Raji (cell line): ENCODE data around the gene NODAL.

ENCODE experiments used
- POLR2A ChIP-seq: IDR thresholded peaks from 2 replicates; pipeline ENCODE4 v1.6.1; 2011; ENCODE audit warnings: low read depth, low read length, control low read depth; ENCODE audit not compliant: insufficient read depth

Gene NODAL

DNA sequence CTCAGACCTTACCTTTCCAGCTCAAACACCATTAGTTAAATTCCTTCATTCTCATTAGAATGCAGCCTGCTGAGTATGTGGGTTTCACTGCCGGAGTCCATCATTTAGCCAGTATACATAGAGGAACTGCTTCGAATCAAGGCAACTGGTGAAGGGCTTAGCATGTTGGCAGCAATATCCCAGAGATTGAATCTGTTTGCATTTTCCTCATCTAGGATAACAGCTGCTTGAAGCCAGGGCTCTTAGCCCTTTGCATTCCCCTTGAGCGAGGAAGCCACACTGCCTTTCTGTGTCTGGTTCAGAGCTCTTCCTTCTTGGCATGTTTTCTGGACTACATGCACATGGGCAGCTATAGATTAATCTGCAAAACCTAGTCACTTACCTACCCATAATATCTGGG is 14.7 kb downstream of the NODAL start:
- TF ChIP-seq POLR2A, result no peak

DNA sequence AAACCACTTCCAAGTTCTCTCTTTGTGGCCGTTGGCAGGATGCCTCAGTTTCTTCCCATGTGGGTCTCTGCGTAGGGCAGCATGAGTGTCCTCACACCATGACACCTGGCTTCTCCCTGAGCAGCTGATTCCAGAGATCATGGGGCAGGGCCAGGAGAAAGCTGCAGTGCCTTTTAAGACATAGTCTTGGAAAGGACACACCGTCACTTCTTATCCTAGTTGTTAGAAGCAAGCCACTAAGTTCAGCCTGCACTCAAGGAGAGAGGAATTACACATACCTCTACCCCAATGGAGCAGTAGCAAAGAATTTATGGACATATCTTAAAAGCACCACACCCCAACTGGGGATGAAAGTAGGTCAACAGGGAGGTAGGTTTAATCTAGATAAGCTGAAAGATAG is 16.4 kb downstream of the NODAL start:
- TF ChIP-seq POLR2A, result no peak

DNA sequence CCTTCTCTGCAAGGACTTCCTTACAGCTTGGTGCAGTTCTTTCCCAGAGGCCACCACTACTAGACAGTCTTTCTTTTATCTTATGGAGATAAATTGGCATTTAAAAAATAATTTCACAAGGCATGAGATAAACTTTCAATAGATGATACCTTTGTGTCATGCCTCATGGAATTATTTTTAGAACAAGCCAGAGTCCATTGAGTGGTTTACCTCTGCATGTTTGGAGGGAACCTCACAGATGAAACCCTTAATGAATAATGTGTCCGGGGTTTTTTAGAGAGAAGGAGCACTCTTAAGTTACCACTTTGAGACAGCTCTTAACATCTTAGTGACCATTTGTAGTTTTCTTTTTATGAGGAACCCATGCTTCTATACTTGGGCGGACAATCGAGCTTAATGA is 17.2 kb downstream of the NODAL start:
- no peak for TF ChIP-seq POLR2A

DNA sequence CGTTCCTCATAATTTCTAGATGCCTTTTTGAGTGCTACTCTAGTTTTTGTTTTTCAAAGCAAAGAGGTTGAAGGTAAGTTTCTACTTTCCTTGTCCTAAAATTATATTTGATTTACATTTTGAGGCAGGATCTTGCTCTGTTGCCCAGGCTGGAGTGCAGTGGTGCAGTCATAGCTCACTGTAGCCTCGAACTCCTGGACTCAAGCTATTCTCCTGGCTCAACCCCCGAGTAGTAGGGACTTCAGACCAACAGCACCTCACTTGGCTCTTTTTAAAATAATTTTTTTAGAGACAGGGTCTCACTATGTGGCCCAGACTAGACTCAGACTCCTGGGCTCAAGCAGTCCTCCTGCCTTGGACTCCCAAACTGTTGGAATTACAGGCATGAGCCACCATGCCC is 22.8 kb downstream of the NODAL start:
- no peak for TF ChIP-seq POLR2A

DNA sequence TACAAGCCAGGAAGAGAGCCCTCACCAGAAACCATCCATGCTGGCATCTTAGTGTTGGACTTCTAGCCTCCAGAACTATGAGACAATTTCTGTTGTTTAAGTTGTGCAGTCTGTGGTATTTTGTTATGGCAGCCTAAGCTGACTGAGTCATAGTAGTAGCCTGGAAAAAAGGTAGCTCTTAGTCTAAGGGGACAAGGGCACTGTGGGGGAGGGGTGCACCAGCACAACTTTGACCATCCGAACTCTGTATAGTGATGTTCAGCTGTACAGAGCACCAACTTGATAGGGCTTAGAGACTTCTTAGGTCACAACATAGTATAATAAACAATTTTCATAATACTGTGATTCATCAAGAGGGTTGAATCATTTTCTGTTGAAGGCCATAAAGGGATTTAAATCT is 23.3 kb downstream of the NODAL start:
- no peak for TF ChIP-seq POLR2A

DNA sequence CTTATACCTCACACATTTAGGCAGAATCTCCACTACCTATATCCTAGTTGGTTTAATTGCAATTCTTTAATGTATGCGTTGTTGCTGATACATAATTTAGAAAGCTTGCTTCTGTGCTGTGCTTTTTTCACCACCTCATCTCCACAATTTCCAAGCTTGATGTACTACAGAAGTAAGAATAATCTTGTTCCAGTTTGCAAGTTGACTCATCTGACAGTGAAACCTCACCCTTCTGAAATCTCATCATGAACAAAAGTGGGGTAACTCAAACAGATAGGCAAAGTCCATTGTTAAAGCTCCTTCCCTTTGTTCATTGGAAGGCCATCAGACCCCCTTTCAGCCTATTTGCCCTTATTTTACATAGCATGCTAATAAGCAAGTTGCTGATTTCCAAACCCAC is 23.9 kb downstream of the NODAL start:
- no peak for TF ChIP-seq POLR2A

DNA sequence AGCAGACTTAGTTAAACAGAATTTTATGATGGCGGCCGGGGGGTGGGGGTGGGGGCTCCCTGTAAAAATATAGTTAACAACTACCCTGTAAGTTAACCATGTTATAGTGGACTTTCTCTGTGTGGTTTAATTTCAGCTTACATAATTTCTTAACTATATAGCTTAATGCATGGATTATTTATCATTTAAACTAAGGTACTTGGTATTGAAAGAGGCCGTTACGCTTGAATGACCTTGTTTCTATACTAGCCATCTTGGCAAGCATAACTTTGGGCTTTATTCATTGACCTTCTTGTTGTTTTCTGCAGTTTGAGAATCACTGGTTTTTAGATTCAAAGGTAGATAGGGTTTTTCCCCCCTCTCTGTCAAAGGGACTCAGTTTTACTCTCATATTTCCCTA is 29.1 kb downstream of the NODAL start:
- no peak for TF ChIP-seq POLR2A

DNA sequence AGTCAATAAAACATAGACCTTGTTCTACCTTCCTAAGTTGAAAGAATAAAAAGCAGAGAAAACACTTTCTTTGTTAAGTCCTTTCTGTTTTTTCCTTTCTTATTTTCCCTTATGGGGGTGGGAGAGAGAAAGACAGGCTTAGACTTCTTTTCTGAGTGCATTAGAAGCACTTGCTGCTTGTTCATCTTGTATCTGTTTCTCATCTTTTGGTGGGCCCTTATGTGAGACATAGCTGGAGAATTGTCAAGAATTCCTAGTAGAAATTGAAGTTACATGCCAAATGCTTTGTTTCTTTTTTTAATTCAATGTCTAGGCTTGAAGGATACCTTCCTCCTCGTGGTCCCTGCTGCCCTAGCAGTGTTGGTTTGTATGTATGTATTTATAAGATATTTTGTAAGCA is 30.9 kb downstream of the NODAL start:
- no peak for TF ChIP-seq POLR2A

DNA sequence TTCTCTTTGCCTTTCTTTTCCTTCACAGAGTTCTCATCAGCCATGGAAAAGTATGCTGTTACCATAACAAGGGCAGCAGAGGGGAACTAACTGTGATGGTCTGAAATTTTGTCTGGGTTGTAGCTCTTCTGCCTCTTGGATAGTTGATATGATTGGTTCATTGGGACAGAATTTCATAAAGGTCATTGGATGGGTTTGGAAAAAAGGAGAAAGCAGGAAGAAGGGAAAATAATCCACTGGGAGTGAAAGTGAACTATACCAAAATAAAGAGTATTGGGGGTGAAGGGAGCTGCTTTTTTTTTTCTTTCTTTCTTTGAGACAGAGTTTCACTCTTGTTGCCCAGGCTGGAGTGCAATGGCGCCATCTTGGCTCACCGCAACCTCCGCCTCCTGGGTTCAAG is 31.7 kb downstream of the NODAL start:
- TF ChIP-seq POLR2A, result no peak

DNA sequence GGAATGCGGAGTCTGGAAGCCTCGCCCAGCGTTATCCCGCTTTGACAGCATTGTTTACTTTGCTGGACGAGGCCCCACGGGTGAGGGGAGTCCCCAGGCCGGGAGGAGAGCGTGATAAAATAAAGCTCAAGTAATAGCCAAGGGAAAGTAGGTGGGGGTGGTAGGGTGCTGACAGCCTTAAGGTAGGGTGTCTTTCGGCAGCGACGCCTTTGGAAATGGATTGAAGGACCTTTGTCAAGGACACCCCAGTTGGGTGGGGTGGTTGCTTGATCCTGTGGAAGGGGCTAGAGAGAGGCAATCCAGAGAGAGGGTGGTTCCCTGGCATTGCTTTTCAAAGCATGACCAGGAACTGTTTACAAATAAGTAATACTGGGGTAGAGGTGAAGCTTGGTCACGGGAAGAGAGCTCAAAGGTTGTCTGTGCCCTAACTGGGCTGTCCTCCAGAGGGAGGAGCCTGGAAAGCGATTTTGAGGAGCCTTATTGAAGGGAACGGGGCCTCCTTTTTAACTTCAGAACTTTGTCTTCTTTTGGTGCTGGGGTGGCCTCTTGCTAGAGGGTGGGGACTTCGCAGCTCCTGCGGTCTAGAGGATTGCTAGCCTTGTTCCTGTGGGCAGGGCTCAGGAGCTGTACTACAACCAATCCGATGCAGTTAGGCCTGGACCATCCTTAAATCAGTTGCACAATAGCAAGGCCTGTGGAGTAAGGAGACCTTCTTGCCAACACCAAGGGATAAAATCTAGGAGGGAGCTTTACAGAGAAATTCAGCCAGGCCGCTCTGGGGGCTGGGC is 36.2 kb downstream of the NODAL start:
- no peak for TF ChIP-seq POLR2A

DNA sequence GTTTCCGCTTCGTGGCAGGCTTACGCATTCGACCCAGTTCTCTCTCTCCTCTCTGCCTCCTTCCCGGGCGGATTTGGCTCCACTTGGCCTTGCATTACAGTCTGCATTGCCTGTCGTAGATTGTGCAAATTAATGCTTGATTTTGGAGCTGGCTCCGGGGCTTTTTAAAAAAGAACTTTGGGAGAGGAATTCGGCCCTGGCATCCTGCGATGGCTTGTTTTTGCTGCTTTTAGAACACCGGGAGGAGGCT is 36.8 kb downstream of the NODAL start:
- TF ChIP-seq POLR2A, result no peak

DNA sequence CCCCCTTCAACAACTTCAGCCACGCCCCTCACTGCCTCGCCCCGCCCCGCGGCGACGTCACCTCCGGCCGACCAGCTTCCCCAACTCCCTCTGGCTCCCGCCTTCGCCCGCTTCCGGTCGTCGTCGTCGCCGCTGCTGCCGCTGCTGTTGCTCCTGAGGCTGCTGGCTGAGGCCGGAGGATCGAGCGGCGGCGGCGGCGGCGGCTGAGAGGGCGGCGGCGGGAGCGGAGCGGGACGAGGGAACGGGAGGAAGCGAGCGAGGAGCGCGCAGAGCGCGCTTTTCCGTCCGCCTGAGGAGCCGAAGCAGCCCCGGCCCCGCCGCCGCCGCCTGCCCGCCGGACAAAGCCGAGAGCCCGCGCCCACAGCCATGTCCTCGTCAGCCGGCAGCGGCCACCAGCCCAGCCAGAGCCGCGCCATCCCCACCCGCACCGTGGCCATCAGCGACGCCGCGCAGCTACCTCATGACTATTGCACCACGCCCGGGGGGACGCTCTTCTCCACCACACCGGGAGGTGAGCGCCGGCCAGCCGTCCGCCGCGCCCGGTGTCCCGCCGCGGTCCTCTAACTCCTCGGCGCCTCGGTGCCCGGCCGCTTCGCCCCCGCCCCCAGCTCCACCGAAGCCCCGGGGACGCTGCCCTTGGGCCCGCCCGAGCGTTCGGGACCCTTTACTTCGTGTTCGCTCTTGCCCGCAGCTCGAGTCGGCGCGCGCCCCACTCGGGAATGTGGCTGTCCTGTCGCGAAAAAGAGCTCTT is 37.3 kb downstream of the NODAL start, which contains the start of gene EIF4EBP2:
TSS of gene EIF4EBP2 (plus strand) at position 110 of the 751 bp plus-strand sequence. CDS start at position 367, 257 bp downstream.
- peak; percentile 49 for TF ChIP-seq POLR2A

DNA sequence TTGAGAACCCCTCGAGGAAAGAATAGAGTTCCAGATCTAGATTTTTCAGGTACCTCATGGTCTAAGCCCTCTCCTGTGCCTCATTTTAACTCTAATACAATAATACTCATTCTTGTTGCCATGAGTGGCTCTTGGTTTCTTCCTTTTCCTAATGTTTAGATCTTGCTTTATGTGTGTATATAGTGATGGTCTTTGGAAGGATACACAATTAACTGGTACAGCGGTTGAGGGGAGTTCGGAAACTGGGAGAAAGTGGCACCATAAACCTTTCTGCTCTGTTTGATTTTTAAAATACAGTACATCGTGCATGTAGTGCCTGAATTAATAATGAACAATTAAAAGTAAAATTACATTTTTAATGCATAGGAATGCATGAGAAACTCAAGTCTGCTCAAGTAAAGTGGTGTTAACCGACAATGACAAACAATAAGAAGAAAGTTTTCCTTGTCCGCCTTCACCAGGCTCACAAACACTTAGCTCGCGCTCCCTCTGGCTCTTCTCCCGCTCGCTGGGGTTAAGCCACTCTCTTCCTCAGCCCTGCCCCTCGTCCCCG is 37.9 kb downstream of the NODAL start:
- TF ChIP-seq POLR2A, result peak; percentile 81; the same call in 1 of the 2 replicates

DNA sequence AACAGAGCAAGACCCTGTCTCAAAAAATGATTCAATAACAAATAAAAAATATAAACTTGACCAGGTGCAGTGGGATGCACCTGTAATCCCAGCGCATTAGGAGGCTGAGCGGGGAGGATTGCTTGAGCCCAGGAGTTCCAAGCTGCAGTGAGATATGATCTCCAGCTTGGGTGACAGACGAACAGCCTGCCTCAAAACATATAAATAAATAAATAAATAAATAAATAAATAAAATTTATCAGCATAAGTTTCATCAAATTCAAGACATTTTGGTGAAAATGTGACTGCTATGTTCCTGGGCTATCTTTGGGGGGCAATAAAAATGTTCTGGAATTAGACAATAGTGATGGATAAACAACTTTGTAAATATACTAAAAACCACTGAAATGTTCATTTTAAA is 42.3 kb downstream of the NODAL start:
- no peak for TF ChIP-seq POLR2A

DNA sequence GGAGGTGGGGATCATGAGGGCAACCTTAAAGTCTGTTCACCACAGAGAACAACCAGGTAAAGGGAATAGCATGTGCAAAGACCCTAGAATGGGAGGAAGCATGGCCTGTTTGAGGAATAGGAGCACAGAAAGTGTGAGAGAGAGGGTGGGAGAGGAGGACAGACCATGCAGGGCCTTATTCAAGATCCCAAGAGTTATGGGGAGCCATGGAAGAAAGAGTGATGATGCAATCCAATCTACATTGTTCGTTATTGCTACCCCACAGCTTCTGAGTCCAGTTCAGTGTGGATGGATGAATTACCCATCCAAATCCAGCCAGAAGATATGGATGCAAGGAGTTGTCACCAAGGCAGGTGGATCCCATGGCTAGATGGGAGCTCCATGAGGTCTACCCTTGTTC is 45.3 kb downstream of the NODAL start:
- no peak for TF ChIP-seq POLR2A

DNA sequence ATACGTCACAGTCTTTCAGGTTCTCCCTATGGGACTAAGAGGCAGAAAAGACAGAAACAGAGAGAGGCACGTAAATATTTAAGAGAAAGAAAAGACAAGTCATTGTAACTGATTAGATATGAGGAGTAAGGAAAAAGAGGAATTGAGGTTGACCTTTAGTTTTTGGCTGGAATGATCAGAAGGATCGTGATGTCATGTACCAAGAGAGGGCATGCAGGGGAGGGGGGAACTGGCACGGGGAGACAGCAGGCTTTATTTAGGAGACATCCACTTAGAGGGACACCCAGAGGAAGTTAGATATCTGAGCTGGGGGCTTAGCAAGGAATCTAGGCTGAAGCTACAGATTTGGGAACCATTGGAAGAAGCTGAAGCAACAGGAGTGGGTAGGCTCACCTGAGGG is 49.8 kb downstream of the NODAL start:
- no peak for TF ChIP-seq POLR2A
